Epithelial cell of proximal tubule (primary cell): ENCODE results near the gene MGAT3. TPM values are rescaled to one million over a fixed set of nuclear protein-coding genes. Genes with fewer than 3 reads are reported as not detected.
A peak's percentile ranks its signal among the peaks of the same experiment; 100 is the strongest.

Experiments
- DNase-seq: peaks from one replicate; pipeline ENCODE4 v3.0.0-alpha.2; 2011; ENCODE audit warnings: low read depth
- H3K4me3 ChIP-seq: 2 replicates; pipeline ENCODE4 v1.5.1; 2011; ENCODE audit warnings: low read depth, mild to moderate bottlenecking, low read length
- CTCF ChIP-seq: conservative IDR thresholded peaks from 2 replicates; pipeline ENCODE4 v1.5.1; 2012; ENCODE audit warnings: low read depth, mild to moderate bottlenecking, low read length
- total RNA-seq: library from RNA; depleted of rRNA; stranded (reverse); fragments of >200 nt; gene quantifications from 2 replicates; pipeline ENCODE4 v1.2.3, GENCODE V29; 2015

Gene MGAT3
- total RNA-seq, 1 donor from 2014 or later: 2.4 TPM

- DNase-seq: no peak
- no peak for TF ChIP-seq CTCF
- no peak overlapping the region for H3K4me3 ChIP-seq
Observed at GRCh38 chr22:39463277-39463676, 6.5 kb downstream of the MGAT3 start.

GRCh38 chr22:39463931-39464390 is 7.1 kb downstream of the MGAT3 start:
- peak; percentile 16 for DNase-seq
- no peak overlapping the region for H3K4me3 ChIP-seq
- TF ChIP-seq CTCF: no peak

- TF ChIP-seq CTCF: no peak
- no peak for DNase-seq
- H3K4me3 ChIP-seq: no peak overlapping the region
Observed at GRCh38 chr22:39466228-39467006, 9.6 kb downstream of the MGAT3 start.

- H3K4me3 ChIP-seq: no peak overlapping the region
- DNase-seq: no peak
- TF ChIP-seq CTCF: no peak
Observed at GRCh38 chr22:39467390-39467895, 10.6 kb downstream of the MGAT3 start.

GRCh38 chr22:39468487-39469325 is 11.9 kb downstream of the MGAT3 start:
- H3K4me3 ChIP-seq: no peak overlapping the region
- TF ChIP-seq CTCF: no peak
- no peak for DNase-seq

GRCh38 chr22:39469326-39469680 is 12.5 kb downstream of the MGAT3 start:
- H3K4me3 ChIP-seq: peak overlapping the region; percentile 59
- no peak for DNase-seq
- TF ChIP-seq CTCF: no peak
